Fibroblast of mammary gland (primary cell): Measurements from ENCODE around the gene FHDC1.

Experiments
- DNase-seq: peaks from one replicate; pipeline ENCODE4 v3.0.0-alpha.2; 2010; ENCODE audit warnings: low read depth
- H3K4me3 ChIP-seq: 2 replicates; pipeline ENCODE4 v1.5.1; 2011; ENCODE audit warnings: low read depth, mild to moderate bottlenecking, low read length, moderate library complexity; ENCODE audit not compliant: control insufficient read depth
- CTCF ChIP-seq: conservative IDR thresholded peaks from 2 replicates; pipeline ENCODE4 v1.5.1; 2011; ENCODE audit warnings: low read depth, low read length, inconsistent platforms; ENCODE audit not compliant: control insufficient read depth, insufficient read depth

FHDC1 gene

GRCh38 chr4:152975380-152976211 is 39.5 kb downstream of the FHDC1 start:
- no peak overlapping the region for H3K4me3 ChIP-seq
- no peak for DNase-seq
- no peak for TF ChIP-seq CTCF

DNA sequence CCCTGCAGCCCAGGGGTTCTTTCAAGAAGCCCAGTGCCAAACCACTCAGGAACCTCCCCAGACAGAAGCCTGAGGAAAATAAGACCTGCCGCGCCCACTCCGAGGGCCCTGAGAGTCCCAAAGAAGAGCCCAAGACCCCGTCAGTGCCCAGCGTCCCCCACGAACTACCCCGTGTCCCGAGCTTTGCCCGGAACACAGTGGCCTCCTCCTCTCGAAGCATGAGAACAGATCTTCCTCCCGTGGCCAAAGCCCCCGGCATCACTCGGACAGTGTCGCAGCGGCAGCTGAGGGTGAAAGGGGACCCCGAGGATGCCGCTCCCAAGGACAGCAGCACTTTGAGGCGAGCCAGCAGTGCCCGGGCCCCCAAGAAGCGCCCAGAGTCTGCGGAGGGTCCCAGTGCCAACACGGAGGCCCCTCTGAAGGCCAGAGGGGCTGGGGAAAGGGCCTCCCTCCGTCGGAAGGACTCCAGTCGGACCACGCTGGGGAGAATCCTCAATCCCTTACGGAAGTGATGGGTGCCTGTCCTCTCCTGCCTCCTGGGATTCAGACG is 40.2 kb downstream of the FHDC1 start:
- DNase-seq = no peak

DNA sequence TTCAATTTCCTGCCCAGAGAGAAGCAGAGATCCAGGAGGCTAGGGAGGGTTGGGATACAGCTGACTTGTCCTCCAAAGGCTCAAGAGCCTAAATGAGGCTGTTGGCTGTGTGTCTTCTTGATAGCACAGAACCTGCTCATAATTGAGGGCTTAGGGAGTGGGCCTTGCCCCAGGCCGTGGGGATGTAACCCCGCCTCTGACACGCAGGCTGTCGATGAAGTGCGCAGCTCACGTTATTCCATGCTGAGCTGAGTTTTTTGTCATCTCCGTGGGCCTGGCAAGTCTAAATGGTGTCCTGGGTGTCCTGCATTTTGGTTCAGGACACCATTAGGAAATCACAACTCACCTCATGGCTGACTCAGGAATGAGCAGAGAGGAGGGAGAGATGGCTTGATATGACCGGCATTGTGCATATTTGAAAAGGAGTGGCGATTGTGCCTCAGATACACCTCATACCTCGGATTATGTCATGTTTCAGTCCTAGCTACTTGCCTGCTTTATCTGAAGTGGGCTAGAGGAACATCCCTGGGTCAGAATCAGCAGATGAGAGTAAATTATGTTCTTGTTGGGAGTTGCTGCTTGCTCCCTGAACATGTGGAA is 43.7 kb downstream of the FHDC1 start:
- no peak for DNase-seq
- no peak overlapping the region for H3K4me3 ChIP-seq
- TF ChIP-seq CTCF = no peak

More for the DNA sequence above, 40.2 kb downstream of the FHDC1 start:
- TF ChIP-seq CTCF = no peak
- no peak overlapping the region for H3K4me3 ChIP-seq

DNA sequence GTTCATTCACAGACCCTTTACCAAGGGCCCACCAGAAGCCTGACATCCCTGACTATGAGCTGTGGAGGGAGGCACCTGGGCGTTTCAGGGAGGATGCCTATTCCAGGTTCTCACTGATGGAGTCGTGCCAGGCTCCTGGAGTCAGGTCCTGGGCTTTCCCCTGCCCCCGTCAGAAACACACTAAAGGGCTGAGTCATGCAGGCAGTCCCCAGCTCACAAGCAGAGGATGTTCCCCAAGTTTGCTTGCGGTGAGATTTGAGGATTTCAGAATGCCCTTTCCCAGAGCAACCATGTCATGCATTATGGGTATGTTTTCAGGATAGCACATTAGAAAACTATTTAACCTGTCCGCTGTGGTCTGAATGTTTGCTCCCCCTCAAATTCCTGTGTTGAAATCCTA is 45.2 kb downstream of the FHDC1 start:
- H3K4me3 ChIP-seq = no peak overlapping the region
- TF ChIP-seq CTCF = no peak
- no peak for DNase-seq

DNA sequence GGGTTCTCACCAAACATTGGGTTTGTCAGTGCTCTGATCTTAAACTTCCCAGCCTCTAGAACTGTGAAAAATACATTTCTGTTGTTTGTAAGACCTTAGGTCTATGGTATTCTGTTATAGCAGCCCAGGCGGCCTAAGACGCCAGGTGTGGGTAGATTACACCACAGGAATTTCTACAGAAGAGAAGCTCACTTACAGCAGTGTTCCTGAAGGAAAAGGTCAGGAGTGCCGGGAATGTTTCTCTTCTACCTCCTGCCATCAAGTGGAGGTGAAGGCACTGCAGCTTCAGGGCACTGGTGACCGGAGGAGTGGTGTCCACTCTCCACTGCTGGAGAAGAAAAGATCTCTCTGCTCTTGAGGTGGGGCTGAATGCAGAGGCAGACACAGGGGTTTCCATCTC is 45.7 kb downstream of the FHDC1 start:
- no peak for DNase-seq
- TF ChIP-seq CTCF = no peak
- no peak overlapping the region for H3K4me3 ChIP-seq

DNA sequence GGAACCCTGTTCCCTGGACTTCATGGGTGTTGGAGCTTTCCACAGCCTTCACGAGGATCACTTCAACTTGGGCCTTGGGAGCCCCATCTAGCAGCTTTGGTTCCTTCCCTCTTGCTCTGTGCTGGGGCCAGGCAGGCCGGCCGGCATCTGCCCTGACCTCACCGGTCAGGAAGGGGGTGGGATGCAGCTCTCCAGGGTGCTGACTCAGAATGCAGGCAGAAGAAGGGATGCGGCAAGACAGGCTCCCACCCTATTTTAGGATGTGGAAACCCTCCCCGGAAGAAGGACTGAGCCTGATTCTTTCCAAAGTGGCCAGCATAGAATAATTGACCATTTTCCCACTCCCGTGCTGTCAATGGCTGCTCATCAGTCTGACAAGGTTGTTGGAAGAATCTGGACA is 47.1 kb downstream of the FHDC1 start:
- no peak for TF ChIP-seq CTCF
- DNase-seq = peak; percentile 29
- no peak overlapping the region for H3K4me3 ChIP-seq
